HepG2 (cell line): Measurements from ENCODE around the gene ZCCHC18. TPM values are rescaled to one million over a fixed set of nuclear protein-coding genes. Genes with fewer than 3 reads are reported as not detected.

ENCODE experiments used
- ATAC-seq: fragments of 200-7000 bp; cut with Tn5 transposase; 3 replicates; pipeline ENCODE4 v1.9.1; 2020; ENCODE audit warnings: mild to moderate bottlenecking, moderate library complexity
- BruUV-seq: library from RNA; stranded (reverse); fragments of 400-500 nt; replicated peaks from 2 replicates; lab custom pipeline; 2021; lab: Mats Ljungman, UMichigan
- CTCF ChIA-PET: fragments of 300-600 bp; formaldehyde crosslinking; extraction: SDS; loops from one replicate; lab custom pipeline; 2021; ENCODE audit warnings: low total read pairs, inconsistent platforms, low intra/inter-chr PET ratio; lab: Yijun Ruan, JAX
- POLR2A ChIA-PET: fragments of 350-600 bp; sonication (Branson Sonifier 250); formaldehyde crosslinking; loops from one replicate; lab custom pipeline; 2020; ENCODE audit warnings: antibody characterized with exemption, inconsistent platforms; lab: Yijun Ruan, JAX
- DNase-seq: peaks from one replicate; pipeline ENCODE4 v3.0.0-alpha.2; 2015; ENCODE audit warnings: low spot score
- FAIRE-seq: peaks from 3 replicates; lab custom pipeline; 2011; peaks lifted over from hg19 to GRCh38; lab: Jason Lieb, UNC
- H2AFZ ChIP-seq: one replicate; pipeline ENCODE4 v1.6.1; 2011; ENCODE audit warnings: low read length, inconsistent platforms
- H3K27ac ChIP-seq: fragments of 300-600 bp; 3 replicates; pipeline ENCODE4 v1.8.0; 2011; ENCODE audit warnings: mixed run types, mild to moderate bottlenecking, mixed read lengths, low read length, inconsistent platforms; ENCODE audit not compliant: insufficient read depth; ENCODE audit errors: extremely low read length
- H3K27me3 ChIP-seq, 2 experiments: fragments of 200-600 bp in 1 of 2; 2 replicates in 1 of 2; 3 replicates in 1 of 2; pipeline versions ENCODE4 v1.6.0 to v1.8.0; 2011; ENCODE audit warnings: low read length in 2 of 2, mild to moderate bottlenecking in 2 of 2, moderate library complexity in 2 of 2, inconsistent platforms in 1 of 2; ENCODE audit not compliant: insufficient read depth in 2 of 2, control insufficient read depth in 1 of 2
- H3K36me3 ChIP-seq, 2 experiments: fragments of 200-600 bp in 1 of 2; replicated peaks in 1 of 2; 2 replicates in 1 of 2; 3 replicates in 1 of 2; pipeline versions ENCODE4 v1.5.1 to v1.8.0; 2011; ENCODE audit warnings: low read length in 2 of 2, inconsistent platforms in 1 of 2; ENCODE audit not compliant: insufficient read depth in 2 of 2, control insufficient read depth in 1 of 2
- H3K4me1 ChIP-seq: 2 replicates; pipeline ENCODE4 v1.5.1; 2012; ENCODE audit warnings: low read length, inconsistent platforms; ENCODE audit not compliant: insufficient read depth
- H3K4me2 ChIP-seq: 2 replicates; pipeline ENCODE4 v1.6.0; 2011; ENCODE audit warnings: low read depth, low read length, inconsistent platforms
- H3K4me3 ChIP-seq, 3 experiments: fragments of 200-600 bp in 1 of 3; sonication (generic), shearing (Covaris generic) in 1 of 3; replicated peaks in 1 of 3; 2 replicates each; pipeline ENCODE4 v1.5.1; 2011 to 2016; ENCODE audit warnings: low read length in 3 of 3, inconsistent platforms in 2 of 3, low read depth in 2 of 3, mild to moderate bottlenecking in 2 of 3, control low read depth in 1 of 3, mixed read lengths in 1 of 3; ENCODE audit not compliant: insufficient read depth in 1 of 3
- H3K79me2 ChIP-seq: one replicate; pipeline ENCODE4 v1.6.1; 2011; ENCODE audit warnings: low read length, inconsistent platforms; ENCODE audit not compliant: insufficient read depth
- H3K9ac ChIP-seq: 2 replicates; pipeline ENCODE4 v1.6.0; 2011; ENCODE audit warnings: mild to moderate bottlenecking, low read depth, low read length, inconsistent platforms; ENCODE audit not compliant: insufficient read depth
- H3K9me3 ChIP-seq: 2 replicates; pipeline ENCODE4 v1.5.1; 2012; ENCODE audit warnings: mild to moderate bottlenecking, low read length
- H4K20me1 ChIP-seq: 2 replicates; pipeline ENCODE4 v1.6.0; 2011; ENCODE audit warnings: inconsistent platforms, mild to moderate bottlenecking, low read length, moderate library complexity; ENCODE audit not compliant: insufficient read depth
- GPN1 ChIP-seq: sonication (generic); formaldehyde crosslinking; IDR thresholded peaks from 2 replicates; pipeline ENCODE4 v1.5.1; 2020; ENCODE audit warnings: missing genetic modification reagents, borderline replicate concordance
- IKZF5 ChIP-seq: IDR thresholded peaks from 2 replicates; pipeline ENCODE4 v1.6.1; 2018; ENCODE audit warnings: missing genetic modification reagents, mild to moderate bottlenecking, missing compliant biosample characterization
- JUNB ChIP-seq: sonication (generic); formaldehyde crosslinking; IDR thresholded peaks from 2 replicates; pipeline ENCODE4 v1.8.0; 2022; ENCODE audit warnings: missing genetic modification reagents, mild to moderate bottlenecking, borderline replicate concordance
- KAT8 ChIP-seq: IDR thresholded peaks from 2 replicates; pipeline ENCODE4 v1.6.1; 2016; ENCODE audit warnings: missing genetic modification reagents, missing compliant biosample characterization
- MXD1 ChIP-seq: sonication (generic); formaldehyde crosslinking; IDR thresholded peaks from 2 replicates; pipeline ENCODE4 v1.4.0; 2020; ENCODE audit warnings: mild to moderate bottlenecking, missing genetic modification reagents
- NFIB ChIP-seq: sonication (generic); formaldehyde crosslinking; IDR thresholded peaks from 2 replicates; pipeline ENCODE4 v1.9.0; 2021; ENCODE audit warnings: missing genetic modification reagents, mild to moderate bottlenecking, borderline replicate concordance
- NFYB ChIP-seq: sonication (generic); formaldehyde crosslinking; IDR thresholded peaks from 2 replicates; pipeline ENCODE4 v1.4.0; 2020; ENCODE audit warnings: missing genetic modification reagents
- NFYC ChIP-seq: IDR thresholded peaks from 2 replicates; pipeline ENCODE4 v1.6.1; 2016; ENCODE audit warnings: missing genetic modification reagents, missing compliant biosample characterization
- PREB ChIP-seq: sonication (generic); formaldehyde crosslinking; IDR thresholded peaks from 2 replicates; pipeline ENCODE4 v1.4.0; 2020; ENCODE audit warnings: missing genetic modification reagents
- SIN3B ChIP-seq: fragments of 150-350 bp; IDR thresholded peaks from 2 replicates; pipeline ENCODE4 v1.6.1; 2014; ENCODE audit warnings: low read length
- SIX1 ChIP-seq: sonication (generic); formaldehyde crosslinking; IDR thresholded peaks from 2 replicates; pipeline ENCODE4 v1.4.0; 2020; ENCODE audit warnings: missing genetic modification reagents, borderline replicate concordance
- U2AF2 ChIP-seq: fragments of 200-400 bp; formaldehyde crosslinking; IDR thresholded peaks from 2 replicates; pipeline ENCODE4 v1.6.1; 2017; ENCODE audit warnings: low read depth, mild to moderate bottlenecking, low read length
- ZBTB26 ChIP-seq: IDR thresholded peaks from 2 replicates; pipeline ENCODE4 v1.6.1; 2016; ENCODE audit warnings: missing compliant biosample characterization, missing genetic modification reagents, borderline replicate concordance
- ZNF569 ChIP-seq: sonication (generic); formaldehyde crosslinking; IDR thresholded peaks from 2 replicates; pipeline ENCODE4 v1.5.0; 2020; ENCODE audit warnings: mild to moderate bottlenecking, missing genetic modification reagents, moderate library complexity, borderline replicate concordance
- WGBS: methylation state at CpG from one replicate; pipeline ENCODE4 v1.1.6; 2017; ENCODE audit warnings: low lambda C conversion rate; 5-methylcytosine and 5-hydroxymethylcytosine counted together
- in situ Hi-C: cut with HindIII; loops from 2 replicates; pipeline ENCODE4 v1.10.0; 2017; ENCODE audit warnings: low pct_unique_long_range_greater_than_20kb; ENCODE audit not compliant: extremely low pct_ligation_motif_present
- intact Hi-C: fragments of 100-400 bp; cut with micrococcal nuclease; formaldehyde crosslinking; loops from one replicate; pipeline ENCODE4 v1.10.0; 2022; ENCODE audit not compliant: unreplicated experiment
- polyA plus RNA-seq, 8 experiments: library from polyadenylated mRNA; depleted of rRNA in 3 of 8; stranded (reverse) in 7 of 8; unstranded in 1 of 8; fragments of >200 nt; fragmentation: Illumina TruSeq in 4 of 8; extraction: Trizol in 4 of 8; gene quantifications; 2 replicates each; pipeline versions ENCODE4 v1.2.1 to v1.2.3, GENCODE V29; 2011 to 2016; ENCODE audit warnings: low read depth in 4 of 8, missing spikeins in 1 of 8, mixed read lengths in 1 of 8; ENCODE audit not compliant: insufficient read depth in 1 of 8
- total RNA-seq, 5 experiments: library from RNA; depleted of rRNA; stranded (reverse); fragments of >200 nt; fragmentation: Illumina TruSeq; extraction: Trizol; gene quantifications; 2 replicates each; pipeline ENCODE4 v1.2.3, GENCODE V29; 2016; ENCODE audit warnings: low read depth in 1 of 5

Gene ZCCHC18
- total and polyA plus RNA-seq, 2 of the 13 experiments (the other 11 are each of a cell fraction or from before 2014, with no cell fraction given) = 0.18 to 0.33 TPM

- BruUV-seq = no TSS peak
- CTCF ChIA-PET = no interaction called here
Measured at GRCh38 chrX:104137496-104137895, 25.2 kb downstream of the ZCCHC18 start.

GRCh38 chrX:104141087-104141760 is 28.9 kb downstream of the ZCCHC18 start:
- POLR2A ChIA-PET = no interaction called here
- WGBS = 98% methylated on average over 8 of the region's 8 CpGs
- H3K79me2 ChIP-seq = no peaks in the 10 kb centered on the region
- H4K20me1 ChIP-seq = no peaks in the 10 kb centered on the region
- H2AFZ ChIP-seq = no peak overlapping the region
- CTCF ChIA-PET = no interaction called here
- no peak for FAIRE-seq
- DNase-seq = no peak
- ATAC-seq = no peak
- no peak overlapping the region for H3K9ac ChIP-seq
- no peak overlapping the region for H3K4me2 ChIP-seq
- intact Hi-C loops = no loop called here
- no peaks in the 10 kb centered on the region for H3K36me3 ChIP-seq
- no peaks in the 10 kb centered on the region for H3K27me3 ChIP-seq
- no peaks in the 10 kb centered on the region for H3K4me1 ChIP-seq
- H3K27ac ChIP-seq = no peak overlapping the region
- in situ Hi-C loops = no loop called here
- H3K9me3 ChIP-seq = no peaks in the 10 kb centered on the region
- no TSS peak for BruUV-seq
- H3K4me3 ChIP-seq = no peak overlapping the region
- no peak for TF ChIP-seq ZNF569
- TF ChIP-seq ZBTB26 (CRISPR knock-in tag) = no peak
- no peak for TF ChIP-seq JUNB (CRISPR knock-in tag)
- TF ChIP-seq U2AF2 = no peak
- TF ChIP-seq GPN1 (CRISPR knock-in tag) = no peak
- no peak for TF ChIP-seq PREB (CRISPR knock-in tag)
- no peak for TF ChIP-seq KAT8 (CRISPR knock-in tag)
- TF ChIP-seq IKZF5 (CRISPR knock-in tag) = no peak
- no peak for TF ChIP-seq NFIB (CRISPR knock-in tag)
- no peak for TF ChIP-seq SIN3B

More at GRCh38 chrX:104137496-104137895, 25.2 kb downstream of the ZCCHC18 start:
- TF ChIP-seq SIX1 (CRISPR knock-in tag) (no peak), MXD1 (CRISPR knock-in tag) (no peak), NFYC (CRISPR knock-in tag) (peak; percentile 63), NFYB (CRISPR knock-in tag) (peak; percentile 39; the same call in 1 of the 2 replicates)
- POLR2A ChIA-PET = no interaction called here
- no peak overlapping the region for H2AFZ ChIP-seq
- WGBS = 87% methylated on average over 2 of the region's 3 CpGs
- no peak overlapping the region for H3K4me2 ChIP-seq
- in situ Hi-C loops = no loop called here
- H3K27ac ChIP-seq = no peak overlapping the region
- H3K9ac ChIP-seq = no peak overlapping the region
- H3K27me3 ChIP-seq = no peaks in the 10 kb centered on the region
- DNase-seq (no peak), ATAC-seq (no peak), FAIRE-seq (no peak)
- no peak overlapping the region for H3K4me3 ChIP-seq
- no peaks in the 10 kb centered on the region for H3K9me3 ChIP-seq
- H4K20me1 ChIP-seq = no peaks in the 10 kb centered on the region
- H3K79me2 ChIP-seq = no peaks in the 10 kb centered on the region
- H3K4me1 ChIP-seq = no peaks in the 10 kb centered on the region
- intact Hi-C loops = no loop called here
- no peaks in the 10 kb centered on the region for H3K36me3 ChIP-seq
